H54 (cell line): ENCODE data around the gene CDKL5.

Source experiments
- DNase-seq: peaks from one replicate; pipeline ENCODE4 v3.0.0; 2011; ENCODE audit warnings: low spot score, mixed read lengths; ENCODE audit not compliant: insufficient read length
- FAIRE-seq: peaks from 3 replicates; lab custom pipeline; 2011; peaks lifted over from hg19 to GRCh38; lab: Jason Lieb, UNC
- POLR2A ChIP-seq: IDR thresholded peaks from 2 replicates; pipeline ENCODE4 v1.6.1; 2011; ENCODE audit warnings: low read depth, mild to moderate bottlenecking, low read length

The CDKL5 gene

DNA sequence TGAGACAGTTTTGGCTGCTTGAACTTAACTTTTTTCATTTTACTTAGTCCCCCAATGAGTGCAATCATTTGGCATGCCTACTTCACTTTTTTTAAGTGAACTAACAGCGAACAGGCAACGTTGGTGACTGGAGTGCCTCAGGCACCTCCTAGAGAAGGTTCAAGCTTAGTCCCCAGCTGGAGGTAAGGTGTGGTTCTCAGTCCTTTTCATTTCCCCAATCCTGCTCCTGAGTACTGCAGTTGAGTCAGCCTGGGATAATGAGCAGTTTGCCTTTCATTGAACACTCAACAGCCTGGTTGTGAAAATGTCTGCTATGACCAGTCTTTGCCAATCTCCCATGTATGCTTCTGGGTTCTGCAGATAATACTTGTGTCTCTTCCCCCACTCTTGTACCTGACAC, 109.5 kb downstream of the CDKL5 start:
- no peak for DNase-seq
- FAIRE-seq = no peak
- no peak for TF ChIP-seq POLR2A

DNA sequence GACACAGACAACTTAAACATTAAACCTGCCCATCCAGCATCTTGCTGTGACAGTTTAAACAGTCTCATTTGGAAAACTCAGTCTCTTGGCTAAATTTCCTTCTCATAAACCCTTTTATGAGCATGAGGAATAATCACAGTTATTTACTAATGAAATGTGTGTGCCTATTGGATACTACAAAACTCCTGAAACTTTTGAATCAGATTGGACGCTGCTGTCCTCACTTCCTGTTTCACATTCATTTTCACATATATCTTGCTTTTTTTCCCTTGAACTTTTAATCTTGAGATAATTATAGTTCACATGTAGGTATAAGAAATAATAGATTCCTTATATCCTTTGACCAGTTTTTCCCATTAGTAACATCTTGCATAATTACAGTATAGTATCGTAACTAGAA, 111.7 kb downstream of the CDKL5 start:
- FAIRE-seq (no peak), DNase-seq (no peak)
- no peak for TF ChIP-seq POLR2A

DNA sequence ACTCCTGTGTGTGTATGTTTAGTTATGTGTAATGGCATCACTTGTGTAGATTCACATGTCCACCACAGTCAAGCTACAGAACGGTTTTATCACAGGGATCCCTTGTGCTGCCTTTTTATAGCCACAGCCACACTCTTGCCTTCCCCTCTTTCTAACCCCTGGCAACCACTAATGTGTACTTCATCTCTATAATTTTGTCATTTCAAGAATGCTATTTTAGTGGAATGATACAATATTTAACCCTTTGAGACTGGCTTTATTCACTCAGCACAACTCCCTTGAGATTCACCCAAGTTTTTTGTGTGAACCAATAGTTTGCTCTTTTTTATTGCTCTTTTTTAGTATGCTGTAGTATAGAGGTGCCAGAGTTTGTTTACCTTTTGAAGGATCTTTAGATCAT, 112.1 kb downstream of the CDKL5 start:
- DNase-seq = no peak
- FAIRE-seq = no peak
- no peak for TF ChIP-seq POLR2A

DNA sequence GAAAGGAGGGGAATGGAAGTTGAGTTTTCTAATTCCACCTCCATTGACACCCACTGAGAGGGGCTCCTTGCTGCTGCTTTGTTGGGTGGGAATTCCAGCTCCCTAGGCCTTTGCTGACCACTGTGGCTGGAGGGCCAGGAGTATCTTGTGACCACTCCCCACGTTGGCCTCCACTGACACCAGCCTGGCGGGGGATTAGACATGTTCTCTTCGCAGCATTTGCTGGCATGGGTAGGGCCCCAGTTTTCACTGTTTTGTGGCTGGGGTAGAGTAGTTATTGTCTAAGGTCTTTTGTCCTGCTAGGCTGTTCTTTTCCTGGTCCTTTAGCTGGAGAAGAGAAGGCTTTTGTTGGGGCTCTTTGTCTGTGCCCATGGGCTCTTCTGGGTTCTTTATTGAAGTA, 116.7 kb downstream of the CDKL5 start:
- TF ChIP-seq POLR2A = no peak
- no peak for DNase-seq
- no peak for FAIRE-seq

DNA sequence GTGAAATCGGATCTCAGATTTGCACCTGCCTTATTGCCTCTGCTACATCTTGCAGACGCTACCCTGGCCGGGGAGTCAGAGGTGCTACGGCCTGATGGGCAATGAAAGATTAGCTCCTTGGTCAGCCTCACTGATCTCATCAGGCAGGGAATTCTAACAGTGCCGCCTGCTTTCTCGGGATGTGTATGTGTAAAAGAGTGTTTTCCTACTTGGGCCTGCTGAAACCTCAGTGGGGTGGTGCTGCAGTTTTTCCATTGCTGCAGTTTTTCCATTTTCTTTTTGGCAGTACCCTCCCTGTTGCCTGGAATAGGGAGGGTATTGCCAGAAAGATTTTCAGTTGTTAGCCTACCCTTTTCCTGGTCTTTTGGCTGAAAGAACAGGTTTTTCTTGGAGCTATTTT, 117.5 kb downstream of the CDKL5 start:
- no peak for TF ChIP-seq POLR2A
- no peak for DNase-seq
- FAIRE-seq = no peak

DNA sequence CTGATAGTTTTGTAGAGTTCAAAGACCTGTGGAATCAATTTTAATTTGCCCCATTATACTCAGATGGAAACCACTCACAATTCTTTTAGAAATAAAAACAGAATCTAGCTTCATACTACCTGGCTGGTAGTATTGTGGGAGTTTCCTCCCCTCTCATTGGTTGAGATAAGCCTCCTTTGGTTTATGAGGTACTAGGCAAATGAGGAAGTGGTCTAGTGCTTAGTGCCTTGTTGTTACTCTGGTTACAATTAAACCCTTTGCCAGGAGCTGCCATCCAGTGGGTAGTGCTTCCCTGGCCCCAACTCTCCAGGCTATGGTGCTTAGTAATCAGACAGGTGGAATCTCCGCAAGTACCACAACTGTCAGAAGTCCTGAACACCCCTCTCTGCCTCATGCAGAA, 118.3 kb downstream of the CDKL5 start:
- no peak for FAIRE-seq
- TF ChIP-seq POLR2A = no peak
- DNase-seq = no peak

DNA sequence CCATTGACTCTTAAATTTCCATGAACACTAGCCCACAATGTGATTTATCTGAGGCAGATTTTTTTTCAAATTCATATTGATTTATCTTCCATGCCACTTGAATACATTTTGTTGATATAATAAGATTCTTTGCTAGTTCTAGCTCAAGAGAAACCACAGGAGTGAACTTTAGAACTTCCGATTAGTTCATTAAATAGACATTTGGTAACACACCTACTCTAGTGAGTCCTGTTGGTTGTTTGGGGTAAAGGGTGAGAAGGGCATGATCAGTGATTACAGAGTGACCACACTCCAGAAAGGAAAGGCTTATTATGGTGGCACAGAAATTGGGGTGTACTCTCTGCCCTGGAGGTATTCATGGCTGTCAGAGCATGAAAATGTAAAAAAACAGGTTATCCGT, 120.4 kb downstream of the CDKL5 start:
- FAIRE-seq (no peak), DNase-seq (no peak)
- no peak for TF ChIP-seq POLR2A

DNA sequence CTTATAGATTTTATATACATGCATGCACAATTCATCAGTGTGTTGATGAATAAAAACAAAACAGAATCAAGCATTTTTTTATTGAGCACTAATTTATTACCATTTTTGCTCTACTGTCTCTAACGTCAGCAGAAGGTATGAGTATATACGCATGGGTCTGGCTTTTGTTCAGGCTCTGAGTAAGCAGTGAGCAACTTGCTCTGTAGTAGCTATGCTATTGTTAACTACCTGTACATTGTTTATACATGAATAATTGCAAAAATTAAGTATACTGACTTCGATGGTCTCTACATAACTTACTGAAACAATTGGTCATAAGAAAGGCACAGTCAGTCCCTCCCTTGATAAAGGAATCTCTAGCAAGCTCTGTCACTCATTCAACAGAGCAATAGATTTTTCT, 123.6 kb downstream of the CDKL5 start:
- FAIRE-seq = no peak
- no peak for TF ChIP-seq POLR2A

DNA sequence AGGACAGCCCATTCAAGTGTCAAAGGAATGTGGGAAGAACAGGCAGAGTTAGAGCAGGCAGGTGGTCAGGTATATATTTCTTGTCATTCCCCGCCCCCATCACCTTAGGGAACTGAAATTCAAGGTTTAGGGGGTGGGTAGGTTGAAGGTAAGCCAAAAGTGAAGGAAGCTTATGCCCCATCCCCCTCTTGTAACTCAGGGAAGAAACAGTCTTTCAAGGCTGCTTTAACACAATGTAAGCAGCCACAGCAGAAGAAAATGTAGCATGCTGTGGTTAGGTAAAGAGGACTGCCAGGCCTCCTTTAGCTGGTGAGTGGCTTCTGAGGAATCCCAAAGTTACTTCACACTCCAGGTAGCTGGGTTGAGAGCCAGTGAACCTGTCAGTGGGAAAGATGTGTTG, 124.2 kb downstream of the CDKL5 start:
- no peak for TF ChIP-seq POLR2A
- DNase-seq (no peak), FAIRE-seq (no peak)

More for the DNA sequence above, 123.6 kb downstream of the CDKL5 start:
- no peak for DNase-seq

DNA sequence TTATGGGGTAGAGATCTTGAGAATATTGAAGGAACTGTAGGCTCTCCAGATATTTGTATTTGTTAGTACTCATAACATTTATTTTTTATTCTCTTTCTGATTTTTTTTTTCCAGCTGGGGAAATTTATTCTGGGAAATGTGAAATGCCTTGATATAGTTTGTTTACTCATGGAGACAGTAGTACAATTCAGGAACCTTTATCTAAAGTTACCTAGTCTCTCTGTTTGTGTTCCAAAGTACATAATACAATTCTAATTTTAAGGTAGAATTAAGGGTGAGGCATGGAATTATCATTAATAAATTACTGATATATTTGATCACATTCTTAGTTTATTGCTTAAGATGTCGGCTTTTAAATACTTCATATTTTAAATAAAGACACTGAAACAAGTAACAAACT, 132.5 kb downstream of the CDKL5 start:
- FAIRE-seq (no peak), DNase-seq (no peak)
- TF ChIP-seq POLR2A = no peak

DNA sequence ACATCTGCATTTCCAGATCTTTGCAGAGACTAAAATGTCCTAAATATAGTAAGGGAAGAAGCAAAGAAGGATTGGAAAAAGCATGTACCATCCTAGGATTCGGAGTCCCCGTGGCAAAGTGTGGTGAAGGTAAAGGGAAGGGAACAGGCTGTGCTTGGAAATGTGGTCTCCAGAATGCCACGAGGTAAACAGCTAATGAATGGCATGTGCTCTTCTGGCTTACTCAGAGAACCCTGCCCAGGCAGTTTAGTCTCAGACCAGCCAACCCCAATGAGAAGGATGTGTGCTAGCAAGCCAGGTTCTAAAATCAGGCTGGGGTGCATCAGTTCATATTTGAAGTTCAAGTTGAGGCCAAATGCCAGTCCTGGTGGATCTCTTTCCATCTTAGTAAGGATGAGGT, 133.4 kb downstream of the CDKL5 start:
- FAIRE-seq (no peak), DNase-seq (no peak)
- TF ChIP-seq POLR2A = no peak

DNA sequence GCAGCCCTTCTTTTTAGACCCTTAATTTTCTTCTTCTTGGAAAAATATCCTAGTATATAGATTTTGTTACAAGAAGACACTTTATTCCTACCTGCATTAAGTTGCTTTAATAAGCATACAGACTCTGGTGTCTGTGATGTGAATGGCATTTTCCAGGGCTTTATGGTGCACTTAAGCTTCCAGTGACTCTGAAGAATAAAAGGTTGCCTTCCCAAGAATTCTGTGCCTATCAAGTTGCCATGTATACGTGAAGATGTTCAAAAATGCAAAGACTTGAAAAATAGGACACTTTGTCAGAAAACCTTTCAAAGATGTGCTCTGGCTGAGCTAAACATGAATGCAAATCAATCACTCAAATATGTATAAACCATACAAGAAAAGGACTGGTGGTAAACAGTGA, 135.6 kb downstream of the CDKL5 start:
- FAIRE-seq (no peak), DNase-seq (no peak)
- TF ChIP-seq POLR2A = no peak

DNA sequence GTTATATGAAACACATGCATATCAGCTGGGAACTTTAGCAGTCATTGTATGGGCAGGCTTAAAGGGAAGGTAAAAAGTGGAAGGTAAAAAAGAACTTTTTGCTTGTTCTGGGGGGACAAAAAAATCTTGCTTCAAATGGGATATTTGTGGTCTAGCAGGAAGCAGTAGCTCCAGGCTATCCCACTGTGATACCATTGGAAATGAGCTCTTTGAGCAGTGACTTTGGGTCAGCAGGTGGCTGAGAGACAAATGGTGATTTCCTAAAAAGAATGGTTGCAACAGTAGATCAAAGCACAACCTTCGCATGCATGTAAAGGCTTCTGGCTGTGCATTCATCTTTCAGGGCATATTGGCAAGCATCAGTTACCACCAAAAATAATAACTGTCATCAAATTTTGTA, 140.3 kb downstream of the CDKL5 start:
- TF ChIP-seq POLR2A = no peak
- no peak for DNase-seq
- no peak for FAIRE-seq

DNA sequence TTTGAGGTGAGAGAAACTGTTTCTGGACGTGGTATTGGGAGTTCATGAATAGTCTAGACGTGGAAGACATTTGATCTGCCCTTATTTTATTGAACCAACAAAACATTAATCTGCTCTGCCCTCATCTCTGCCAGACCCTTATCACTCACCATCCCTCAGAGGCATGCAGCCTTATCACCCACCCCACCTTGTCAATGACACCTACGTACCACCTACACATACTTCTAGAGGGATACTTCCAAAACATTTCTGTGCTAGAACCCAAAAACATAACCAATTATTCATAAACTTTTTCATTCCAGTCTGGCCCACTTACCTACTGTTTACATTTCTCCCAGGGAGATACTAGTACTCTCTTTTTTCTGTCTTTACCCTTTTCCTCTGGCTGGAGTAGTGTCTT, 141.3 kb downstream of the CDKL5 start:
- TF ChIP-seq POLR2A = no peak
- FAIRE-seq = no peak

DNA sequence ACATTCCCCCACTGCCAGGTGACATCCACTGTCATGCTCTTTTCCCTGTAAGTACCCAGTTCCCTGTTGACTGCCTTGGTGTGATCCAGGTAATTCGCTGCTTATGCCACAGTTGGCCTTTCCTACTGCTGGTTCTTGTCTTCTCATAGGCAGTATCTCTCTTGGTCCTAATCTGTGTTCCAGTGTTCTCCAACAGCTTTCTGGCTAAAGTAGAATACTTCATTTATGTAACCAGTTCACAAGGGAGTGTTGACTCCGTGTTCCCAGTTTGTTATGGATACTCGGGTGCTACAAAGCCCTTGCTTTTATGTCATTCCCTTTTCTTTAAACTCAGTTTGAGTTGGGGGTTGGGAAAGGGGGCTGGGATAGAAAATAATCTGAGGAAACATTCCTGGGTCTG, 148.1 kb downstream of the CDKL5 start:
- FAIRE-seq = no peak
- no peak for TF ChIP-seq POLR2A

More for the DNA sequence above, 141.3 kb downstream of the CDKL5 start:
- no peak for DNase-seq

DNA sequence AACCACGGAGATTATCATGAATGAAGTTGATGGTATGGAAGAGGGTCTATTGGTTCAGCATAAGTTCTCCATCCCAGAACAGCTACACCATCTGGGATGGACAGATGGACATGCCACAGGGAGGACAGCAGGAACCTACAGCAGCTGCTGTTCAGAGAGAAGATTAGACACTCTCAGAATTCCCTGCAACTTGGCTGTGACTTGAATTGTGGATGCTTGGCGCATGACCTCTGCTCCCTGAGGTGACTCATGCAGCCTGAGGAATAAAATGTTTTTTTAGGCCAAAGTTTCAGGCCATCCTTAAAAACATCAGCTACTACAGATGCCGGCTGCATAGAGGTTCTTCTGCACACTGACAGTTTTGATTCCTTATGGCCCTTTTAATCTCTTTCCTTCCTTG, 149.2 kb downstream of the CDKL5 start:
- no peak for FAIRE-seq
- peak; percentile 2 for DNase-seq
- no peak for TF ChIP-seq POLR2A

More for the DNA sequence above, 148.1 kb downstream of the CDKL5 start:
- DNase-seq = no peak
